Esophagus muscularis mucosa (tissue), 3 donors: ENCODE results near the gene CD8B.
"Not testable (repeated sequence)": the region's sequence is repeated elsewhere in the genome, so short reads cannot be mapped to it uniquely, and the experiment has no call there.

Source experiments
- POLR2A ChIP-seq: fragments of 450-650 bp; IDR thresholded peaks from one replicate; pipeline ENCODE4 v1.6.1; 2017; ENCODE audit warnings: antibody characterized with exemption, moderate library complexity, mild to moderate bottlenecking, low read depth
- POLR2AphosphoS5 ChIP-seq, 2 donors: sonication (generic); formaldehyde crosslinking; IDR thresholded peaks; one replicate each; pipeline ENCODE4 v1.6.1; 2017; ENCODE audit warnings: antibody characterized with exemption in 2 of 2
- TF ChIP-seq, protein P1 (sequence below), 3 experiments: fragments of 200-600 bp in 2 of 3; fragments of 450-650 bp in 1 of 3; sonication (generic) in 2 of 3; IDR thresholded peaks; one replicate each; pipeline ENCODE4 v1.5.1; 2017 to 2019; ENCODE audit warnings: antibody characterized with exemption in 3 of 3, mild to moderate bottlenecking in 2 of 3, moderate library complexity in 1 of 3

DNA sequence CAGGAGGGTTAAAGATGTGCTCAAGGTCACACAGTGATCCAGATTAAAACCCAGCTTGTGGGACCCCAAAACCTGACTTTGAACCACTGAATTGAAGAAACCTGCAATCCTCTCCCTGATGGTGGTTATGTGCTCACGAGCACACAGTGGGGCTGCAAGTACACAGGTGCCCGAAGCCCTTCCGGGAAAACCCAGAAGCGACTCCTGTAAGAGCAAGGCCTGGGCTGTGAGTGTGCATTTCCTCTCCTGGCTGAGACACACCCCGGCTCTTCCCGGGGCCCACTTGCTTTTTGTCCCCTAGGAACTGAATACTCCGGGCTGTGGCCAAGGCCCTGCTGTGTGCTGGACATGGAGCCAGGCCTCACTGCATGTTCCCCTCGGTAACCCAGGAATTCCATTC, 1.1 kb downstream of the CD8B start:
- TF ChIP-seq, protein P1, sequence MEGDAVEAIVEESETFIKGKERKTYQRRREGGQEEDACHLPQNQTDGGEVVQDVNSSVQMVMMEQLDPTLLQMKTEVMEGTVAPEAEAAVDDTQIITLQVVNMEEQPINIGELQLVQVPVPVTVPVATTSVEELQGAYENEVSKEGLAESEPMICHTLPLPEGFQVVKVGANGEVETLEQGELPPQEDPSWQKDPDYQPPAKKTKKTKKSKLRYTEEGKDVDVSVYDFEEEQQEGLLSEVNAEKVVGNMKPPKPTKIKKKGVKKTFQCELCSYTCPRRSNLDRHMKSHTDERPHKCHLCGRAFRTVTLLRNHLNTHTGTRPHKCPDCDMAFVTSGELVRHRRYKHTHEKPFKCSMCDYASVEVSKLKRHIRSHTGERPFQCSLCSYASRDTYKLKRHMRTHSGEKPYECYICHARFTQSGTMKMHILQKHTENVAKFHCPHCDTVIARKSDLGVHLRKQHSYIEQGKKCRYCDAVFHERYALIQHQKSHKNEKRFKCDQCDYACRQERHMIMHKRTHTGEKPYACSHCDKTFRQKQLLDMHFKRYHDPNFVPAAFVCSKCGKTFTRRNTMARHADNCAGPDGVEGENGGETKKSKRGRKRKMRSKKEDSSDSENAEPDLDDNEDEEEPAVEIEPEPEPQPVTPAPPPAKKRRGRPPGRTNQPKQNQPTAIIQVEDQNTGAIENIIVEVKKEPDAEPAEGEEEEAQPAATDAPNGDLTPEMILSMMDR (IDR thresholded peaks at IDR 0.05) = not testable (repeated sequence)
- TF ChIP-seq POLR2A; POLR2AphosphoS5 (IDR thresholded peaks at IDR 0.05): not testable (repeated sequence)
